ENCODE results near the gene KCNQ1.

GRCh38 chr11:2827256-2827655 is 382.4 kb downstream of the KCNQ1 start:
- no peak for TF ChIP-seq ZSCAN29 (CRISPR knock-in tag; conservative IDR thresholded peaks at IDR 0.05)
- no peak for TF ChIP-seq TRIM24 (CRISPR knock-in tag; IDR thresholded peaks at IDR 0.05)
- TF ChIP-seq RFX5 (IDR thresholded peaks at IDR 0.05; ENCODE audit: low read depth, low read length), result no peak
- no peak for TF ChIP-seq MAX (IDR thresholded peaks at IDR 0.05)

Data from HepG2 (cell line).